T-cell (primary cell): ENCODE measurements around the gene MYBPC2. TPM values are rescaled to one million over a fixed set of nuclear protein-coding genes. Genes with fewer than 3 reads are reported as not detected.

Experiments used
- ATAC-seq, 4 experiments: fragments of 200-7000 bp in 3 of 4; fragments of 150-1000 bp in 1 of 4; cut with Tn5 transposase; replicated peaks in 1 of 4; 1 replicate in 3 of 4; 2 replicates in 1 of 4; pipeline ENCODE4 v1.10.0; 2021; ENCODE audit warnings: moderate library complexity in 3 of 4, mild to moderate bottlenecking in 2 of 4, moderate number of reproducible peaks in 1 of 4
- CTCF ChIA-PET, 2 donors: fragments of 300-600 bp; sonication (Branson Sonifier 250); formaldehyde crosslinking; loops; one replicate each; lab custom pipeline; 2022; ENCODE audit warnings: antibody characterized with exemption in 2 of 2; lab: Charles Lee
- POLR2A ChIA-PET, 2 donors: fragments of 300-600 bp; sonication (Branson Sonifier 250); formaldehyde crosslinking; loops; one replicate each; lab custom pipeline; 2022; ENCODE audit warnings: antibody characterized with exemption in 2 of 2; lab: Charles Lee
- DNase-seq, 35 experiments: peaks; one replicate each; pipeline versions ENCODE4 v3.0.0 to v3.0.0-alpha.2; 2013 to 2023
- H3K27ac ChIP-seq: one replicate; pipeline ENCODE4 v1.5.1; 2013; ENCODE audit warnings: low read length
- H3K27me3 ChIP-seq, 2 experiments: replicated peaks in 1 of 2; 1 replicate in 1 of 2; 2 replicates in 1 of 2; pipeline versions ENCODE4 v1.6.1 to v1.7.0; 2013; ENCODE audit warnings: low read length in 1 of 2, mixed read lengths in 1 of 2; ENCODE audit not compliant: control insufficient read depth in 2 of 2, insufficient read depth in 2 of 2; ENCODE audit errors: extremely low read depth in 1 of 2
- H3K36me3 ChIP-seq, 2 donors: 1 replicate in 1 of 2; 2 replicates in 1 of 2; pipeline versions ENCODE4 v1.6.1 to v1.7.0; 2013; ENCODE audit warnings: low read length in 1 of 2; ENCODE audit not compliant: control insufficient read depth in 2 of 2, insufficient read depth in 1 of 2; ENCODE audit errors: extremely low read depth in 1 of 2
- H3K4me1 ChIP-seq, 2 experiments: 1 replicate in 1 of 2; 2 replicates in 1 of 2; pipeline versions ENCODE4 v1.6.1 to v1.7.0; 2013; ENCODE audit warnings: low read length in 2 of 2, mixed read lengths in 1 of 2; ENCODE audit not compliant: insufficient read depth in 2 of 2, control insufficient read depth in 1 of 2; ENCODE audit errors: extremely low read depth in 1 of 2
- H3K4me3 ChIP-seq, 2 donors: 1 replicate in 1 of 2; 2 replicates in 1 of 2; pipeline versions ENCODE4 v1.5.1 to v1.7.0; 2013; ENCODE audit warnings: mild to moderate bottlenecking in 2 of 2, low read length in 1 of 2, moderate library complexity in 1 of 2; ENCODE audit not compliant: control insufficient read depth in 1 of 2; ENCODE audit errors: extremely low read depth in 1 of 2
- H3K9me3 ChIP-seq: 2 replicates; pipeline ENCODE4 v1.7.0; 2013
- H3K27ac Mint-ChIP-seq, 2 donors: one replicate each; pipeline ENCODE4 v1.8.0; 2020 to 2021; ENCODE audit warnings: mild to moderate bottlenecking in 2 of 2, mixed read lengths in 2 of 2
- H3K27me3 Mint-ChIP-seq, 2 donors: one replicate each; pipeline ENCODE4 v1.8.0; 2021 to 2022; ENCODE audit warnings: mixed read lengths in 2 of 2
- H3K36me3 Mint-ChIP-seq: one replicate; pipeline ENCODE4 v1.8.0; 2021; ENCODE audit warnings: mixed read lengths
- H3K4me1 Mint-ChIP-seq, 3 donors: one replicate each; pipeline ENCODE4 v1.8.0; 2020 to 2022; ENCODE audit warnings: mixed read lengths in 3 of 3, mild to moderate bottlenecking in 1 of 3
- H3K4me3 Mint-ChIP-seq, 3 donors: one replicate each; pipeline ENCODE4 v1.8.0; 2020 to 2022; ENCODE audit warnings: mild to moderate bottlenecking in 3 of 3, mixed read lengths in 3 of 3, moderate library complexity in 3 of 3
- H3K9me3 Mint-ChIP-seq, 3 donors: one replicate each; pipeline ENCODE4 v1.8.0; 2020 to 2022; ENCODE audit warnings: mixed read lengths in 3 of 3
- WGBS: methylation state at CpG from one replicate; pipeline ENCODE4 v1.1.5; 2013; ENCODE audit warnings: missing lambda C conversion rate; ENCODE audit not compliant: insufficient coverage; 5-methylcytosine and 5-hydroxymethylcytosine counted together
- total RNA-seq, 35 experiments: library from RNA in 6 of 35; stranded (reverse) in 6 of 35; fragments of 120-200 nt in 1 of 35; gene quantifications; one replicate each; pipeline versions ENCODE4 v1.2.1 to v1.2.4 and lab custom pipeline; 2013 to 2026

The MYBPC2 gene
- total RNA-seq, 5 donors from 2014 or later (not counting 1 experiment from before 2014, with no cell fraction given): 0.28 to 0.38 TPM; not detected in 3

GRCh38 chr19:50450369-50451222 lies 17.9 kb downstream of the MYBPC2 start:
- Mint-ChIP-seq H3K4me1 (peaks cover 0 to 4% (median 0%) of the 10 kb centered on the region in 3 donors), H3K9me3 (peaks cover 0 to 3% (median 0%) of the 10 kb centered on the region in 3 donors), H3K36me3 (no peaks in the 10 kb centered on the region), H3K27ac (no peak overlapping the region), H3K27me3 (peaks cover 3 to 23% of the 10 kb centered on the region in 2 donors), H3K4me3 (no peak overlapping the region)
- ATAC-seq (no peak), DNase-seq (no peak)
- Histone ChIP-seq H3K4me3 (no peak overlapping the region), H3K27me3 (peaks cover 0 to 30% of the 10 kb centered on the region in 2 experiments), H3K27ac (no peak overlapping the region), H3K36me3 (no peaks in the 10 kb centered on the region), H3K4me1 (no peaks in the 10 kb centered on the region), H3K9me3 (no peaks in the 10 kb centered on the region)
- CTCF ChIA-PET: no interaction called here
- POLR2A ChIA-PET: no interaction called here
- 63% methylated on average over 16 of the region's 30 CpGs for WGBS

- Mint-ChIP-seq H3K27ac (no peak overlapping the region), H3K9me3 (peaks cover 0 to 3% (median 0%) of the 10 kb centered on the region in 3 donors), H3K4me3 (no peak overlapping the region), H3K27me3 (peaks cover 9 to 27% of the 10 kb centered on the region in 2 donors), H3K4me1 (peaks cover 0 to 4% (median 0%) of the 10 kb centered on the region in 3 donors), H3K36me3 (no peaks in the 10 kb centered on the region)
- Histone ChIP-seq H3K36me3 (no peaks in the 10 kb centered on the region), H3K27ac (no peak overlapping the region), H3K4me3 (no peak overlapping the region), H3K27me3 (peaks cover 0 to 26% of the 10 kb centered on the region in 2 experiments), H3K9me3 (no peaks in the 10 kb centered on the region), H3K4me1 (no peaks in the 10 kb centered on the region)
- WGBS: 44% methylated on average over 7 of the region's 13 CpGs
- ATAC-seq (no peak), DNase-seq (no peak)
- ChIA-PET CTCF (no interaction called here), POLR2A (no interaction called here)
These were observed 18.5 kb downstream of the MYBPC2 start for GRCh38 chr19:50451223-50451534.

- Mint-ChIP-seq H3K27me3 (peaks cover 19 to 40% of the 10 kb centered on the region in 2 donors), H3K4me1 (peaks cover 0 to 4% (median 0%) of the 10 kb centered on the region in 3 donors), H3K9me3 (no peaks in the 10 kb centered on the region), H3K4me3 (no peak overlapping the region), H3K27ac (no peak overlapping the region), H3K36me3 (no peaks in the 10 kb centered on the region)
- ATAC-seq: no peak
- Histone ChIP-seq H3K4me3 (no peak overlapping the region), H3K9me3 (no peaks in the 10 kb centered on the region), H3K36me3 (no peaks in the 10 kb centered on the region), H3K4me1 (no peaks in the 10 kb centered on the region), H3K27ac (no peak overlapping the region), H3K27me3 (peaks cover 0 to 34% of the 10 kb centered on the region in 2 experiments)
- no peak for DNase-seq
- WGBS: no CpG with 5 or more reads among the region's 3 CpGs
- POLR2A ChIA-PET: no interaction called here
- CTCF ChIA-PET: interaction anchor here in 1 of 2 donors (0.5 kb wide), 1 partner anchor 235 kb away, joined by 3 read pairs; no protein-coding TSS in a partner anchor
These were observed 20.6 kb downstream of the MYBPC2 start for GRCh38 chr19:50453243-50453642.

- ChIA-PET CTCF (no interaction called here), POLR2A (no interaction called here)
- Mint-ChIP-seq H3K4me3 (no peak overlapping the region), H3K27me3 (peaks cover 30 to 49% of the 10 kb centered on the region in 2 donors), H3K36me3 (no peaks in the 10 kb centered on the region), H3K4me1 (peaks cover 0 to 7% (median 0%) of the 10 kb centered on the region in 3 donors), H3K27ac (no peak overlapping the region), H3K9me3 (no peaks in the 10 kb centered on the region)
- no peak overlapping the region for H3K4me3 ChIP-seq
- WGBS: 83% methylated on average over 2 of the region's 2 CpGs
- H3K36me3 ChIP-seq: no peaks in the 10 kb centered on the region
- H3K4me1 ChIP-seq: no peaks in the 10 kb centered on the region
- peaks cover 0 to 50% of the 10 kb centered on the region in 2 experiments for H3K27me3 ChIP-seq
- no peaks in the 10 kb centered on the region for H3K9me3 ChIP-seq
- ATAC-seq: no peak
- no peak overlapping the region for H3K27ac ChIP-seq
- no peak for DNase-seq
These were observed 23.3 kb downstream of the MYBPC2 start for GRCh38 chr19:50455992-50456391.

GRCh38 chr19:50457300-50457699 lies 24.6 kb downstream of the MYBPC2 start:
- no peak overlapping the region for H3K27ac ChIP-seq
- no peaks in the 10 kb centered on the region for H3K36me3 ChIP-seq
- ChIA-PET POLR2A (no interaction called here), CTCF (no interaction called here)
- H3K27me3 Mint-ChIP-seq: peaks cover 33 to 49% of the 10 kb centered on the region in 2 donors
- 71% methylated on average over 4 of the region's 5 CpGs for WGBS
- H3K9me3 Mint-ChIP-seq: no peaks in the 10 kb centered on the region
- DNase-seq: no peak
- H3K4me3 ChIP-seq: no peak overlapping the region
- no peak for ATAC-seq
- H3K4me1 Mint-ChIP-seq: peaks cover 0 to 8% (median 4%) of the 10 kb centered on the region in 3 donors
- no peak overlapping the region for H3K4me3 Mint-ChIP-seq
- H3K9me3 ChIP-seq: no peaks in the 10 kb centered on the region
- H3K27ac Mint-ChIP-seq: no peak overlapping the region
- no peaks in the 10 kb centered on the region for H3K36me3 Mint-ChIP-seq
- H3K4me1 ChIP-seq: peaks cover 0 to 7% of the 10 kb centered on the region in 2 experiments
- peaks cover 0 to 59% of the 10 kb centered on the region in 2 experiments for H3K27me3 ChIP-seq

- no peak for DNase-seq
- Histone ChIP-seq H3K27ac (no peak overlapping the region), H3K36me3 (no peaks in the 10 kb centered on the region), H3K9me3 (no peaks in the 10 kb centered on the region), H3K4me1 (peaks cover 0 to 7% of the 10 kb centered on the region in 2 experiments), H3K27me3 (peaks cover 0 to 63% of the 10 kb centered on the region in 2 experiments), H3K4me3 (no peak overlapping the region)
- POLR2A ChIA-PET: no interaction called here
- Mint-ChIP-seq H3K4me1 (peaks cover 0 to 8% (median 4%) of the 10 kb centered on the region in 3 donors), H3K27me3 (peaks cover 41 to 49% of the 10 kb centered on the region in 2 donors), H3K9me3 (no peaks in the 10 kb centered on the region), H3K36me3 (no peaks in the 10 kb centered on the region), H3K4me3 (no peak overlapping the region), H3K27ac (no peak overlapping the region)
- no peak for ATAC-seq
- 48% methylated on average over 49 of the region's 50 CpGs for WGBS
- CTCF ChIA-PET: no interaction called here
These were observed 25.8 kb downstream of the MYBPC2 start for GRCh38 chr19:50458396-50459066.
